Left lung (tissue), 10 donors: ENCODE results near the gene TIMP1. TPM values are rescaled to one million over a fixed set of nuclear protein-coding genes. Genes with fewer than 3 reads are reported as not detected.

Source experiments
- ATAC-seq: fragments of 200-7000 bp; cut with Tn5 transposase; one replicate; pipeline ENCODE4 v1.9.1; 2020; ENCODE audit warnings: moderate library complexity
- DNase-seq, 4 donors: peaks; one replicate each; pipeline ENCODE4 v3.0.0-alpha.2; 2013 to 2020
- H3K27ac ChIP-seq, 2 donors: fragments of 200-600 bp; sonication (generic) in 1 of 2; one replicate each; pipeline versions ENCODE4 v1.5.0 to v1.8.0; 2020 to 2021
- H3K27me3 ChIP-seq, 2 donors: fragments of 200-600 bp; sonication (generic) in 1 of 2; one replicate each; pipeline versions ENCODE4 v1.5.0 to v1.8.0; 2020 to 2021
- H3K36me3 ChIP-seq, 2 donors: fragments of 200-600 bp; sonication (generic) in 1 of 2; one replicate each; pipeline versions ENCODE4 v1.5.0 to v1.8.0; 2020 to 2021
- H3K4me1 ChIP-seq, 2 donors: fragments of 200-600 bp; one replicate each; pipeline ENCODE4 v1.8.0; 2021
- H3K4me3 ChIP-seq, 2 donors: fragments of 200-600 bp; sonication (generic) in 1 of 2; one replicate each; pipeline versions ENCODE4 v1.5.0 to v1.8.0; 2020 to 2021; ENCODE audit warnings: mild to moderate bottlenecking in 1 of 2
- H3K9me3 ChIP-seq, 2 donors: fragments of 200-600 bp; sonication (generic) in 1 of 2; one replicate each; pipeline versions ENCODE4 v1.5.0 to v1.8.0; 2020 to 2021
- intact Hi-C, 2 donors: fragments of 100-400 bp; cut with DNase I; formaldehyde crosslinking; loops; one replicate each; pipeline versions ENCODE4 v1.11.2 to v1.14.2; 2022
- polyA plus RNA-seq, 6 donors: library from polyadenylated mRNA; unstranded; fragments of 120-200 nt; gene quantifications; one replicate each; pipeline ENCODE4 v1.2.1, GENCODE V29; 2013; ENCODE audit not compliant: insufficient read length in 6 of 6
- total RNA-seq, 2 donors: library from RNA; stranded (reverse); fragmentation: NEBNext Ultra II Directional; extraction: Animal tissue kit (Norgen Biotek cat#: 25700); gene quantifications; one replicate each; pipeline ENCODE4 v1.2.1, GENCODE V29; 2021
- TF ChIP-seq, protein P1 (sequence below), 2 donors: fragments of 200-600 bp; sonication (generic) in 1 of 2; IDR thresholded peaks; one replicate each; pipeline versions ENCODE4 v1.5.0 to v1.8.0; 2021; ENCODE audit warnings: antibody characterized with exemption in 2 of 2
- donor health status: DM: no; HTN: yes; CAD: no.
- donor health status: DM: no; HTN: no; CAD: no.

The TIMP1 gene
- total and polyA plus RNA-seq, 8 donors = 107 to 2,737 (median 124) TPM

DNA sequence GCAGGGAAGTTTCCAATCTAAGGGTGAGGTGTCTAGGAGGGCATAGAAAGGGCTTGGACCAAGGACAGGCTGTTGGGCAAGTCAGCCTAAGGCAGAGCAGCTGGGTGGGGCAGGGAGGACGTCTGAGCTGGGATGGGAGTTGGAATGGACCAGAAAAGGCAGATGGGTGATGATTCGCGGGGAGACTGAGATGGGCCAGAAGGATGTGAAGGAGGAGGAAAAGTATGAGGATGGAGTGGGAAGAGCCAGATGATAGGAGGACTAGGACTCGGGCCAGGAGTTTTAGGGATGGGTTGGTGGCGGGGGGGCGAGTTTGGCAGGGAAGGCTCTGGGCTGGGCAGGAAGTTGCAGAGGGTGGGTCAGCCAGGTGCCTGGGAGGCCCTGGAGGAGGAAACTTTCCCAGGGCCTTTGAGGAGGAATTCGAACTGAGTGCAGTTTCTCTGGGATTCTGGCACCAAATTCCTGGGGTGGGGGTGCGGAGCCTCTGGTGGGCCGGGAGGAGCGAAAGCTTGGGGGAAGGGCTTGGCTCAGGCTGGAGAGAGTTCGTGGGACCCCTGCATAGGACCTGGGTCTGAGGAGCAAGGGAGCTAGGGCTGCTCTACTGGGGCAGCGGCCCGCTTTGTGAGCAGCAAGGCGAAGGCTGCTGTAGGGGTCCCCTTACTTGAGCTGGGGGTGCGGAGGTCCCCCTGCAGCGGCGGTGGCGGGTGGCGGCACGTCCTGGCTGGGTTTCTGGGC, 8.7 kb upstream of the TIMP1 start:
- ATAC-seq (peak; percentile 32), DNase-seq (peak in 2 of 4 donors; percentile 60 to 69)
- H3K27ac ChIP-seq = peak overlapping the region; percentile 23 to 53
- intact Hi-C loops = no loop called here
- peaks cover 0 to 10% of the 10 kb centered on the region in 2 donors for H3K27me3 ChIP-seq
- H3K4me3 ChIP-seq = no peak overlapping the region
- TF ChIP-seq, protein P1, sequence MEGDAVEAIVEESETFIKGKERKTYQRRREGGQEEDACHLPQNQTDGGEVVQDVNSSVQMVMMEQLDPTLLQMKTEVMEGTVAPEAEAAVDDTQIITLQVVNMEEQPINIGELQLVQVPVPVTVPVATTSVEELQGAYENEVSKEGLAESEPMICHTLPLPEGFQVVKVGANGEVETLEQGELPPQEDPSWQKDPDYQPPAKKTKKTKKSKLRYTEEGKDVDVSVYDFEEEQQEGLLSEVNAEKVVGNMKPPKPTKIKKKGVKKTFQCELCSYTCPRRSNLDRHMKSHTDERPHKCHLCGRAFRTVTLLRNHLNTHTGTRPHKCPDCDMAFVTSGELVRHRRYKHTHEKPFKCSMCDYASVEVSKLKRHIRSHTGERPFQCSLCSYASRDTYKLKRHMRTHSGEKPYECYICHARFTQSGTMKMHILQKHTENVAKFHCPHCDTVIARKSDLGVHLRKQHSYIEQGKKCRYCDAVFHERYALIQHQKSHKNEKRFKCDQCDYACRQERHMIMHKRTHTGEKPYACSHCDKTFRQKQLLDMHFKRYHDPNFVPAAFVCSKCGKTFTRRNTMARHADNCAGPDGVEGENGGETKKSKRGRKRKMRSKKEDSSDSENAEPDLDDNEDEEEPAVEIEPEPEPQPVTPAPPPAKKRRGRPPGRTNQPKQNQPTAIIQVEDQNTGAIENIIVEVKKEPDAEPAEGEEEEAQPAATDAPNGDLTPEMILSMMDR (IDR thresholded peaks at IDR 0.05) = no peak
- peaks cover 0 to 12% of the 10 kb centered on the region in 2 donors for H3K4me1 ChIP-seq
- no peaks in the 10 kb centered on the region for H3K9me3 ChIP-seq
- peaks cover 0 to 35% of the 10 kb centered on the region in 2 donors for H3K36me3 ChIP-seq

- TF ChIP-seq, protein P1 (IDR thresholded peaks at IDR 0.05) = no peak
- Histone ChIP-seq H3K4me1 (peaks cover 3 to 18% of the 10 kb centered on the region in 2 donors), H3K27ac (peak overlapping the region; percentile 23 to 53), H3K27me3 (peaks cover 0 to 10% of the 10 kb centered on the region in 2 donors), H3K36me3 (peaks cover 0 to 29% of the 10 kb centered on the region in 2 donors), H3K9me3 (no peaks in the 10 kb centered on the region), H3K4me3 (no peak overlapping the region)
- ATAC-seq (peak; percentile 19), DNase-seq (no peak)
- intact Hi-C loops = no loop called here
Observed at GRCh38 chrX:47574076-47574546, 8.1 kb upstream of the TIMP1 start.

DNA sequence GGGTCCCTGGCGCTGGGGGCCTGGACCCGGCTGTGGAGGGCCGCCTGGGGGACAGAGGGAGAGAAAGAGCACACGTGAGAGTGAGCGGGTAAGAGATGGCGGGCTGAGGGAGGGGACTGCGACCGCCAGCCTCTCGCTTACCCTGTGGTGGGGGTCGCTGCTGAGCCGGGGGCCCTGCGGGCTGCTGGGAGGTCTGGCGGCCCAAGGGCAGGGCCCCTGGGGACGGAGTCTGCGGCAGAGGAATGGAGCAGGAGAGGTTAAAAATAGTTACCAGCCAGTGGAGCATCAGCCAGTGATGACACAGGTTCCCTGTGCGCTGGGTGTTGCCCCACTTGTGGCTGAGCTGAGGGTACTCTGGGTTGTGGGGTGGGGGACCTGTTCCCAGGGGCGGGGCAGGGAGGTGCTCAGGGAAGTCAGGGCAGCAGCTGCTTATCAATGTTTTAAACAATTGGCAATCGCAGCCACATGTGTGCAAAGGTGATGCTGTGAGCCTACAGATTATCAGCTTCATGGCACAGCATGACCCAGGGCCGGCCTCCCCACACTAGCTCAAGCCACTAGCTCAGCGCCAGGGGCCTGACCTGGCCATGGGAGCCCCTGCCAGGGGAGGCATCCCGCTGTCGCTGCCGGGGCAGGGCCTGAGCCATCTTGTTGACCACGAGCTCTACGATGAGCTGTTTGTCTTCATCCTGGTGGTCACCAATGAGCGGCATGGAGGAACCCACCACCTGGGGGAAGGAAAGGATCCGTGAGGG, 7.5 kb upstream of the TIMP1 start:
- H3K27ac ChIP-seq = peak overlapping the region; percentile 23 to 53
- peaks cover 4 to 23% of the 10 kb centered on the region in 2 donors for H3K4me1 ChIP-seq
- ATAC-seq = no peak
- DNase-seq = no peak
- peaks cover 0 to 23% of the 10 kb centered on the region in 2 donors for H3K36me3 ChIP-seq
- no peak overlapping the region for H3K4me3 ChIP-seq
- H3K27me3 ChIP-seq = peaks cover 0 to 10% of the 10 kb centered on the region in 2 donors
- no peaks in the 10 kb centered on the region for H3K9me3 ChIP-seq
- intact Hi-C loops = no loop called here
- TF ChIP-seq, protein P1 (IDR thresholded peaks at IDR 0.05) = no peak

GRCh38 chrX:47576021-47576898, 6.0 kb upstream of the TIMP1 start:
- no peak overlapping the region for H3K4me3 ChIP-seq
- no peak for ATAC-seq
- H3K4me1 ChIP-seq = peaks cover 4 to 28% of the 10 kb centered on the region in 2 donors
- intact Hi-C loops = no loop called here
- TF ChIP-seq, protein P1 (IDR thresholded peaks at IDR 0.05) = no peak
- H3K27ac ChIP-seq = no peak overlapping the region
- H3K36me3 ChIP-seq = peaks cover 0 to 10% of the 10 kb centered on the region in 2 donors
- DNase-seq = no peak
- H3K9me3 ChIP-seq = no peaks in the 10 kb centered on the region
- peaks cover 0 to 10% of the 10 kb centered on the region in 2 donors for H3K27me3 ChIP-seq
